AG09309 (cell line): ENCODE data around the gene ZGLP1.

Experiments used
- DNase-seq: peaks from one replicate; pipeline ENCODE4 v3.0.0-alpha.2; 2010; ENCODE audit warnings: low read depth
- H3K4me3 ChIP-seq: 2 replicates; pipeline ENCODE4 v1.5.1; 2011; ENCODE audit warnings: mild to moderate bottlenecking, low read depth, low read length, moderate library complexity; ENCODE audit not compliant: control insufficient read depth
- TF ChIP-seq, protein P1 (sequence below): IDR thresholded peaks from 2 replicates; pipeline ENCODE4 v1.5.1; 2011; ENCODE audit warnings: mild to moderate bottlenecking, low read depth, low read length, inconsistent platforms; ENCODE audit not compliant: insufficient read depth, control insufficient read depth; ENCODE audit errors: missing control alignments

Gene ZGLP1

DNA sequence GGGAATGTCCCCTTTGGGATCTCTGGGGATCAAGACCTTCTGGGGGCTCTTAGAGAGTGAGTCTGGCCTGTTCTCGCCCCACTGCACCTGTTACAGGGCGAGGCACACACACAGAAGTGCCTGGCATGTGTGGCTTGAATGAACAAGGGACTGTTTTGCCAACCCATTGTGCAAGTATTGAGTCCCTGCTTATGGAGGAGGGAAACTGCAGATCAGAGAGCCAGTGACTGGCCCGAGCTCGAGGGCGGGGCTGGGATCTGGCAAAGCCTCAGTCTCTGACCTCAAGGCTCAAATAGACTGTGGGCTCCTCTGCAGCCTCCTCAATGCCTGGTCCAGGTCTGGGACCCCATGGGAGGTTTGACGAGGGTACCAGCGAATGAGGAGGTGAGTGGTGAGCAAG is 18.2 kb upstream of the ZGLP1 start:
- DNase-seq: no peak
- H3K4me3 ChIP-seq: no peak overlapping the region
- TF ChIP-seq, protein P1, sequence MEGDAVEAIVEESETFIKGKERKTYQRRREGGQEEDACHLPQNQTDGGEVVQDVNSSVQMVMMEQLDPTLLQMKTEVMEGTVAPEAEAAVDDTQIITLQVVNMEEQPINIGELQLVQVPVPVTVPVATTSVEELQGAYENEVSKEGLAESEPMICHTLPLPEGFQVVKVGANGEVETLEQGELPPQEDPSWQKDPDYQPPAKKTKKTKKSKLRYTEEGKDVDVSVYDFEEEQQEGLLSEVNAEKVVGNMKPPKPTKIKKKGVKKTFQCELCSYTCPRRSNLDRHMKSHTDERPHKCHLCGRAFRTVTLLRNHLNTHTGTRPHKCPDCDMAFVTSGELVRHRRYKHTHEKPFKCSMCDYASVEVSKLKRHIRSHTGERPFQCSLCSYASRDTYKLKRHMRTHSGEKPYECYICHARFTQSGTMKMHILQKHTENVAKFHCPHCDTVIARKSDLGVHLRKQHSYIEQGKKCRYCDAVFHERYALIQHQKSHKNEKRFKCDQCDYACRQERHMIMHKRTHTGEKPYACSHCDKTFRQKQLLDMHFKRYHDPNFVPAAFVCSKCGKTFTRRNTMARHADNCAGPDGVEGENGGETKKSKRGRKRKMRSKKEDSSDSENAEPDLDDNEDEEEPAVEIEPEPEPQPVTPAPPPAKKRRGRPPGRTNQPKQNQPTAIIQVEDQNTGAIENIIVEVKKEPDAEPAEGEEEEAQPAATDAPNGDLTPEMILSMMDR: no peak

DNA sequence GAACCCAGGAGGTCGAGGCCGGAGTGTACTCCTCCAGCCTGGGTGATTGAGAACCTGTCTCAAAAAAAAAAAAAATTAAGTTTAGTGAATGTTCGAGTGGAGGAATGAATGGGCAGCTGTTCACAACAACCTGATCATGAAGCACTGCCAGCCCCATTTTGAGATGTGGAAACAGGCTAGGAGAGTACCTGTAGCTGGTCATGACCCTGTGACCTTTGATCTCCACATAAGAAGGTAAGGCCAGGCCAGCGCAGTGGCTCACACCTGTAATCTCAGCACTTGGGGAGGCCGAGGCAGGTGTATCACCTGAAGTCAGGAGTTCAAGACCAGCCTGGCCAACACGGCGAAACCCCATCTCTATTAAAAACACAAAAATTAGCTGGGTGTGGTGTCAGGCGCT is 16.1 kb upstream of the ZGLP1 start:
- TF ChIP-seq, protein P1: no peak
- DNase-seq: no peak
- H3K4me3 ChIP-seq: no peak overlapping the region

DNA sequence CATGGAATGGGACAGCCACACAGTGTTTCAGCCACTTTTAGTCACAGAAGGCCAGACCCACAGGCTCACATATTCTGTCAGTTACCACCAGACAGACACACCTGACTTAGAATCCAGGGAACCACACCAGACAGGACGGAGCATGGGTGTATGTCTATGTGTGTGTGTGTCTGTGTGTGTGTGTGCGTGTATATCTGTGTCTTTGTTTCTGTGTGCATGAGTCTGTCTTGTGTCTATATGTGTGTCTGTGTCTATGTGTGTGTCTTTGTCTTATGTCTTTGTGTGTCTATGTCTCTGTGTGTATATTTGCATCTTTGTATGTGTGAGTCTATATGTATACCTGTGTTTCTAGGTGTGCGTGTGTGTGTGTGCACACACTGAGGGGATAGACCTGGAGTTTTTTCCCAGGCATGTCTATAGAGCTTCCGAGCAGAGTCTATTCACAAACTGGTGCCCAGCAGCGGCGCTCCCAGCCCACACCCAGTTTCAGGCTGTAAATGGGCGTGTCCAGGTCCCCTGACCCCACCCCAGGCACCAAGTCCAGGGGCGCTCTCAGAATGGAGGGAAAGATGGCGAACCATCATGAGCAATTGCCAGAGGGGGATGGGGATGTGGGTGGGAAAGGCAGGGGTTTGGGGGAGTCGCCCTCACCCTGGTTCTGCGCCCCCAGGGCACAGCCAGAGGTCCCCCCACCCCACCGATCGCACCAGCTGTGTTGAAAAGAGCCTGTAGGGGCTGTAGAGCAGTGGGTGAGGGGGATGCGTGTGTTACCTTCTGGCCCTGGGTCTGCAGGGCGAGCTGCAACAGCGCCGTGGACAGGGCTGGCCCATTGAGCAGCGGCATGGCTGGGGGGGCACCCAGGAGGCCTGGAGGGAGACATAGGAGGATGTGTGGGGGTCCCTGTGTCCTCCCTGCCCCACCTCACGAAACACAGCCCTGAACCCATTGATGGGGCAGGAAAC is 12.5 kb upstream of the ZGLP1 start:
- no peak overlapping the region for H3K4me3 ChIP-seq
- TF ChIP-seq, protein P1: no peak
- DNase-seq: no peak

DNA sequence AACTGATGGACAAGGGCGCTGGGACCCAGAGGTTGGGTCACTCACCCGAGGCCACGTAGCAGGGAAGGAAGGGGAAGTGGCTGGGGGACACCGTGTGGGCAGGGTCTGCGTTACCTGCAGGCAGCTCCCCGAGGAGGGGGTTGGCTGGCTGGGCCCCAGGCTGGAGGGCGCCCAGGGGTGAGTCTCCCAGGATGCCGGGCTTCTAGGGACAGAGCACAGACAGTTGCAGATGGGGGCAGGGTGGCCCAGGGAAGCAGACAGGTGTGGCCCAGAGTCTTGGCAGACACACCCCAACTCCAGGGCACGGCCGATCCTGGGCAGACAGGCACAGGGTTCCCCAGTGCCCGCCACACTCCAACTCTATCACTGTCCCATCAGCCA is 11.8 kb upstream of the ZGLP1 start:
- H3K4me3 ChIP-seq: no peak overlapping the region
- TF ChIP-seq, protein P1: no peak
- DNase-seq: no peak

DNA sequence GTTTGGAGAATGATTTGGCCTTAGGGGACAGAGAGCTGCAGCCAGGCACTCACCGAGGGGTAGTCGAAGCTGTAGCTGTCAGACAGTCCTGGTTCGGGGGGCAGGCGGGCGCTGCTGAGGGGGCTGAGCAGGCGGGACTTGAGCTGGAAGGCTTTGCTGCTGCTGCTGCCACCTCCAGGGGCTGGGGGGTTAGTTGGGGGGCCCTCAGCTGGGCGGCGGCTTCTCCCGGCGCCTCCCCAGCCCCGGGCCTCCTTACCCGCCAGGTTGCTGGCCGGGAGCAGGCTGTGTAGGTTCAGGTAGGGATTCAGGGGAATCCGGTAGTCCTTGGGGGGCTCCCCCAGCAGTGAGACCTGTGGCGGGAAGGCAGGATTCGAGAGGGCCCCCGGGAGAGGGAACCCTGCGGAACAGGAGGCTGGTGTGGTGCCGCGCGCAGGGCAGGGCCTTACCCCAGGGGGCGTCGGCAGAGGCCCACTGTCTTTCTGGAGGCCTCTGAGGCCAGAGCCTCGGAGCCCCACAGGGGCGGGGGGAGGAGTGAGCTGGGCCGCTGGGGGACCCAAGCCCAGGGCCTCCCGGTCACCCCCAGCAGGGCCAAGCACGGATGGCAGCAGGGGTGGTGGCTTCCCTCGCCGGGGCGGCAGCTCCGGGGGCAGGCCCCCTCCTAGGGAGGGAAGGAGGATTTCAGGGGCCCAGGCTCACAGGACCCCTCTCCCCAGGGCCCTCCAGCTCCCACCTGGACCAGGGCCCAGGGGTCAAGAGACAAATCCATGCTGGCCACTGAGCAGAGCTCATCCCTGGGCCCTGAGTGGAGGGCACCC is 11.2 kb upstream of the ZGLP1 start:
- no peak overlapping the region for H3K4me3 ChIP-seq
- DNase-seq: no peak
- TF ChIP-seq, protein P1: no peak

DNA sequence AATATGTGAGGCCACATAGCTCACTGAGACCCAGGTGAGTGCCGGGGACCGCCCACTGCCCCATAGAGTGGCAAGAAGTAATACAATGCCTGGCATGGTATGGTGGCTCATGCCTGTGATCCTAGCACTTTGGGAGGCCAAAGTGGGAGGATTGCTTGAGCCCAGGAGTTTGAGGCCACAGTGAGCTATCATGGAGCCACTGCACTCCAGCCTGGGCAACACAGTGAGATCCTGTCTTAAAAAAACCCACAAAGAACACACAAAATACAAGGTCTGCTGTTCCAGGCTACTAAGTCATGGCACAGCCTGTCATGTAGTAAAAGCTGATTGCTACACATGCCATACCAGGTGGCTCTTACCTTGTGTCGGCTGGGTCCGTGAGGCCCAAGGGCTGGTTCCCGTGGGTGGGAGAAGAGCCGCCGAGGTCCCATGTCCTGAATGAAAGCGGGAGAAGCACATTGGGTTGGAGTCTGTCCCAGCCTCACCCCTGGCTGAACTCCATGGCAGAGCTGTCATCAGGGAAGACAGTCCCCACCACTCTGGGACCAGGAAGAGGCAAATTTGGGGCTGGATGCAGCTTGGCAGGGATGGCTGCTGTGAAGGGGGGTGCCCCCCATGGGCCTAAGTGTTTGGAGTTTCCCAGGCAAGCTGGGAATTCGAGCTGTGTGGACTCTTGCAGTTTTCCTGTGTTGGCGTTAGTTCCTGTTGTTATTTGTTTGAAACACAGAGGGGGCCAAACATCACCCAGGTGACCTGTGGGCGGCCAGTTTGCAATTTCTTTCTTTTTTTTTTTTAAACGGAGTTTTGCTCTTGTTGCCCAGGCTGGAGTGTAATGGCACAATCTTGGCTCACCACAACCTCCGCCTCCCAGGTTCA is 9.4 kb upstream of the ZGLP1 start:
- H3K4me3 ChIP-seq: no peak overlapping the region
- no peak for DNase-seq
- TF ChIP-seq, protein P1: no peak
